ENCODE results near the gene KLF15.

Gene KLF15

GRCh38 chr3:126373146-126373613 is 16.0 kb upstream of the KLF15 start:
- no peak for DNase-seq (ENCODE audit: insufficient read length, low spot score)
- no peak for FAIRE-seq
- TF ChIP-seq TAF1 (IDR thresholded peaks at IDR 0.05; ENCODE audit: low read depth, low read length) (no peak), POLR2A (IDR thresholded peaks at IDR 0.05; ENCODE audit: low read depth, low read length) (no peak), PAX5 (IDR thresholded peaks at IDR 0.05; ENCODE audit: insufficient read depth, low read length, severe bottlenecking) (no peak), POLR2AphosphoS5 (IDR thresholded peaks at IDR 0.05; ENCODE audit: low read depth, low read length) (no peak), SPI1 (IDR thresholded peaks at IDR 0.05; ENCODE audit: low read depth, low read length) (no peak), POU2F2 (IDR thresholded peaks at IDR 0.05; ENCODE audit: low read depth, low read length) (no peak)

GRCh38 chr3:126372413-126373145 is 15.4 kb upstream of the KLF15 start:
- no peak for DNase-seq (ENCODE audit: insufficient read length, low spot score)
- no peak for TF ChIP-seq TAF1 (IDR thresholded peaks at IDR 0.05; ENCODE audit: low read depth, low read length)
- TF ChIP-seq POU2F2 (IDR thresholded peaks at IDR 0.05; ENCODE audit: low read depth, low read length), result no peak
- TF ChIP-seq SPI1 (IDR thresholded peaks at IDR 0.05; ENCODE audit: low read depth, low read length), result no peak
- TF ChIP-seq POLR2A (IDR thresholded peaks at IDR 0.05; ENCODE audit: low read depth, low read length), result no peak
- TF ChIP-seq POLR2AphosphoS5 (IDR thresholded peaks at IDR 0.05; ENCODE audit: low read depth, low read length), result no peak
- TF ChIP-seq PAX5 (IDR thresholded peaks at IDR 0.05; ENCODE audit: insufficient read depth, low read length, severe bottlenecking), result no peak
- FAIRE-seq, result no peak

DNA sequence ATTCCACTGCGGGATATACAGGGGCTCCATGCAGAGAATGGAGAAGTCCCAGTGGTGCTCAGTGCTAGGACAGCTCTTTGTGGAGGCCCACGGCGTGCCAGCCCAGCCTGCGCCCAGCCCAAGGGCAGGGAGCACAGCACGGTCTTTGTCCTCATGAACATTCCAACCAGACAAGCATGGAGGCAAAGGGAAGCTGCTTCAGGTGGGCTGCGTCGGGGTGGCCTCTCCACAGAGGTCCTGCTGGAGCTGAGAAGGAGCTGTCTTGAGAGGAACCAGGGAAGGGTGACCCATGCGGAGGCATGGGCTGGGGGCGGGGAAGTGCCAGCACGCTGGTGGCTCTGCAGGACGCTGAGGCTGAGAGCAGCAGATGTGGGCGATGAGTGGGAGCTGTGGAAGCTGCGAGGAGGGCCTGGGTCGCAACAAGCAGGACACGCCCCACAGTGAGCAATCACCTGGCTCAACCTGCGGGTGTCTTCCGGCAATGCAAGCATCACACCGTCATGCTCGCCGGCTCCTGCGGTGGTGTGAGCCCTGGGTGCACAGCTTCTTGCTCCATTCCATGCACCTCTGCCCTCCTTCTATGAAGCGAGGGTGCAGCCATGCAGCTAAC is 14.0 kb upstream of the KLF15 start:
- no peak for DNase-seq (ENCODE audit: insufficient read length, low spot score)
- TF ChIP-seq POLR2AphosphoS5 (IDR thresholded peaks at IDR 0.05; ENCODE audit: low read depth, low read length), result no peak
- TF ChIP-seq TAF1 (IDR thresholded peaks at IDR 0.05; ENCODE audit: low read depth, low read length), result no peak
- no peak for TF ChIP-seq SPI1 (IDR thresholded peaks at IDR 0.05; ENCODE audit: low read depth, low read length)
- no peak for TF ChIP-seq PAX5 (IDR thresholded peaks at IDR 0.05; ENCODE audit: insufficient read depth, low read length, severe bottlenecking)
- no peak for TF ChIP-seq POU2F2 (IDR thresholded peaks at IDR 0.05; ENCODE audit: low read depth, low read length)
- no peak for TF ChIP-seq POLR2A (IDR thresholded peaks at IDR 0.05; ENCODE audit: low read depth, low read length)
- no peak for FAIRE-seq

- no peak for TF ChIP-seq POLR2A (IDR thresholded peaks at IDR 0.05; ENCODE audit: low read depth, low read length)
- TF ChIP-seq POU2F2 (IDR thresholded peaks at IDR 0.05; ENCODE audit: low read depth, low read length), result no peak
- TF ChIP-seq SPI1 (IDR thresholded peaks at IDR 0.05; ENCODE audit: low read depth, low read length), result no peak
- no peak for TF ChIP-seq PAX5 (IDR thresholded peaks at IDR 0.05; ENCODE audit: insufficient read depth, low read length, severe bottlenecking)
- TF ChIP-seq TAF1 (IDR thresholded peaks at IDR 0.05; ENCODE audit: low read depth, low read length), result no peak
- no peak for TF ChIP-seq POLR2AphosphoS5 (IDR thresholded peaks at IDR 0.05; ENCODE audit: low read depth, low read length)
- FAIRE-seq (no peak), DNase-seq (ENCODE audit: insufficient read length, low spot score) (no peak)
Measured at GRCh38 chr3:126370606-126371005, 13.4 kb upstream of the KLF15 start.

DNA sequence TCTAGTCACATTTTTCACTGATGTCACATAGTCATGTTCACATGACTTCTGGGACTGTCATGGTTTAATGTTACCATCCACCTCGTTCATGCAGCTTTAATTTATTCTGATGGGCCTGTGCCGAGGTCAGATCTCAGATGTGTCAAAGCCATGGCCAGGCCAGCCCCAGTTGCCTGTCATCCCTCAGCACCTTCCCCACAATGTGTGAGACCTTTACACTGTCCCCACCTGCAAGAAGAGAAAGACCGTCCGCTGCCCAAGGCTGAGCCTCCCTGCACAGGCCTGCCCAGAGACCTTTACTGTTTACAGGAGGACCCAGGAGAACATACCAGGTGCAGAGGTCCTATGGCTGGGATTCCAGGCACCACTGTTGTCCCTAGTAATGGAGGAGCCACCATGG is 12.8 kb upstream of the KLF15 start:
- FAIRE-seq (no peak), DNase-seq (ENCODE audit: insufficient read length, low spot score) (no peak)
- TF ChIP-seq SPI1 (IDR thresholded peaks at IDR 0.05; ENCODE audit: low read depth, low read length) (no peak), POLR2A (IDR thresholded peaks at IDR 0.05; ENCODE audit: low read depth, low read length) (no peak), TAF1 (IDR thresholded peaks at IDR 0.05; ENCODE audit: low read depth, low read length) (no peak), POU2F2 (IDR thresholded peaks at IDR 0.05; ENCODE audit: low read depth, low read length) (no peak), POLR2AphosphoS5 (IDR thresholded peaks at IDR 0.05; ENCODE audit: low read depth, low read length) (no peak), PAX5 (IDR thresholded peaks at IDR 0.05; ENCODE audit: insufficient read depth, low read length, severe bottlenecking) (no peak)

DNA sequence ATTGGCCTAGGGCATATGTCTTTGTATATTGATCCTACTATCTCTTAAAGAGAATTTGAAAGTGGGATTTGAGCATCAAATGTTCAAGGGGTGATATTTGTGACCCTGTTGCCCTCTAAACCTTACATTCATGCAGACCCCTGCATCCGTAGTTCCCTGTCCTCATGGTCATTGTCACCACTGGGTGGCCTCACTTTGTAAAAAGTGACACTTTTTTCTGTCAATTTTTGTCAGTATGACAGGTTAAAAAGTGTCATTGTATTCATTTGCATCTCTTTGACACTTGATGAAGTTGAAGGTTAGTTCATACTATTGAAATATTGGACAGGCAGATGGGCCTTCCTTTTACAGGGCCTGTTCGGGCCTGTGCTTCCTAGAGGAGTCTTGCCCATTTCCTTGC is 12.3 kb upstream of the KLF15 start:
- TF ChIP-seq POLR2AphosphoS5 (IDR thresholded peaks at IDR 0.05; ENCODE audit: low read depth, low read length), result no peak
- TF ChIP-seq POU2F2 (IDR thresholded peaks at IDR 0.05; ENCODE audit: low read depth, low read length), result no peak
- no peak for TF ChIP-seq PAX5 (IDR thresholded peaks at IDR 0.05; ENCODE audit: insufficient read depth, low read length, severe bottlenecking)
- no peak for TF ChIP-seq TAF1 (IDR thresholded peaks at IDR 0.05; ENCODE audit: low read depth, low read length)
- no peak for TF ChIP-seq SPI1 (IDR thresholded peaks at IDR 0.05; ENCODE audit: low read depth, low read length)
- no peak for TF ChIP-seq POLR2A (IDR thresholded peaks at IDR 0.05; ENCODE audit: low read depth, low read length)
- no peak for DNase-seq (ENCODE audit: insufficient read length, low spot score)
- no peak for FAIRE-seq

- TF ChIP-seq POU2F2 (IDR thresholded peaks at IDR 0.05; ENCODE audit: low read depth, low read length) (no peak), POLR2AphosphoS5 (IDR thresholded peaks at IDR 0.05; ENCODE audit: low read depth, low read length) (no peak), PAX5 (IDR thresholded peaks at IDR 0.05; ENCODE audit: insufficient read depth, low read length, severe bottlenecking) (no peak), POLR2A (IDR thresholded peaks at IDR 0.05; ENCODE audit: low read depth, low read length) (no peak), SPI1 (IDR thresholded peaks at IDR 0.05; ENCODE audit: low read depth, low read length) (no peak), TAF1 (IDR thresholded peaks at IDR 0.05; ENCODE audit: low read depth, low read length) (no peak)
- FAIRE-seq (no peak), DNase-seq (ENCODE audit: insufficient read length, low spot score) (no peak)
Measured at GRCh38 chr3:126367316-126367805, 10.2 kb upstream of the KLF15 start.

DNA sequence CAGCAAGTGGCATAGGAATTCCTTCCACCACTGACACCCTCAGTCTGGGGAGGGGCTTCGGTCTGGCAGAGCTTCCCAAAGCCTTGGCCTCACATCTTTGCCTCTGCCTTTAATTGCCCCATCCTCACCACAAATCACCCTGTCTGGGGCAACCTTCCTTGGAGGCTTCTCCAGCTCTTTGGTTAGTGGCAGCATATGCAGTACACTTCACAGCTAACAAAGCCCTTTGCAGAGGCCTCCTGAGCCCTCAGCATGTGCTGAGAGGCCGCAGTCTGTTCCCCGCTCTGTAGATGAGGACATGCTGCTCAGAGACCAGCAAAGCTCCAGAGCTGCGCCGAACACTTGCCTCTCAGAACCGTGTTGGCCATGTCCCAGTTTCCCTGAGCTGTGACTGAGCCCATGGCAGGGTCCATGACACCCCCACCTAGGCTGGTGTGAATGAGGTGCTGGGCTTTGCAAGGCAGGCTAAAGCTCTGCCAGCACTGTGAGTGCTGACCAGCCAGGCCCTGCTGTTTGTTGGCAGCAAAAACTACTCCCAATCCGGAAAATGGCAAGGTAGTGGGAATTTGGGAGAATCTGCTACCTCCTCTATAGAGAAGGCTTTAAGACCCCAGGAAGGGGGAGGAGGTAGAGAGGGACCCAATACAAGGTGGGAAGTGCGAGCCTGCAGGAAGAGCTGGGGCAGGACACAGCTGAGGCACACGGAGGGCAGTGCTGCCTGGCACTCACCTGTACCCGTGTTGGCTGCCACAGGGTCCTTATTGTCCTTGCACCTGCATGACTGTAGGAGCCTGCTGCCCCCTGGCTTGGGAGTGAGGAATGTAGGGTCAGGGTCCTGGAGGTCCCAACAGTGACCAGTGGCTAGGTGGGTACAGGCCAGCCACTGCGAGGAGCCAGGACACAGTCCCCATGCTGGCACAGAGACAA is 8.4 kb upstream of the KLF15 start:
- no peak for TF ChIP-seq TAF1 (IDR thresholded peaks at IDR 0.05; ENCODE audit: low read depth, low read length)
- no peak for TF ChIP-seq POLR2A (IDR thresholded peaks at IDR 0.05; ENCODE audit: low read depth, low read length)
- no peak for TF ChIP-seq SPI1 (IDR thresholded peaks at IDR 0.05; ENCODE audit: low read depth, low read length)
- TF ChIP-seq POU2F2 (IDR thresholded peaks at IDR 0.05; ENCODE audit: low read depth, low read length), result no peak
- no peak for TF ChIP-seq POLR2AphosphoS5 (IDR thresholded peaks at IDR 0.05; ENCODE audit: low read depth, low read length)
- no peak for TF ChIP-seq PAX5 (IDR thresholded peaks at IDR 0.05; ENCODE audit: insufficient read depth, low read length, severe bottlenecking)
- FAIRE-seq (no peak), DNase-seq (ENCODE audit: insufficient read length, low spot score) (no peak)
